NCI-H1930 (cell line): Measurements from ENCODE around the gene NLRP1.

Source experiments
- DNase-seq, 2 experiments: peaks; one replicate each; lab custom pipeline; 2025; lab: John Stamatoyannopoulos, UW

The NLRP1 gene

GRCh38 chr17:5557485-5557884 lies 26.8 kb downstream of the NLRP1 start:
- DNase-seq: no peak

- DNase-seq: no peak
These were observed 29.1 kb downstream of the NLRP1 start for GRCh38 chr17:5555254-5555653.

DNA sequence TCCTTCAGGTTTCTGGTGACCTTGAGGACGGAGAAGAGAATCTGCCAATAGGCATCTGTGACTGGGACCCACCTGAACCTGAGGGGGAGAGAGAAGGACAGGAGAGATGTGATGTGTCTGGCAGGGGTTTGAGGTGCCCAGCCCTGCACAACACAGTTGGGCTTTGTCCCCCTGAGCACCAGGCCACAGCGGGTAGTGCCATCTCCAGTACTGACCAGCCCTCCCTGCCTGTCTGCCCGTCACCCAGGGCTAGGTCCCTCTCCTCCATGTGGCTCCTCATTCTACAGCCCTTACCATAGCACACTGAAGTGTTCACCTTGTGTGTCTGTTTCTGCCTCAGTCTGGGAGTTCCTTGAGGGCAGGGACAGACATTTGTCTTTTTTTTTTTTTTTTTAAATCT lies 30.8 kb downstream of the NLRP1 start:
- DNase-seq: no peak

DNA sequence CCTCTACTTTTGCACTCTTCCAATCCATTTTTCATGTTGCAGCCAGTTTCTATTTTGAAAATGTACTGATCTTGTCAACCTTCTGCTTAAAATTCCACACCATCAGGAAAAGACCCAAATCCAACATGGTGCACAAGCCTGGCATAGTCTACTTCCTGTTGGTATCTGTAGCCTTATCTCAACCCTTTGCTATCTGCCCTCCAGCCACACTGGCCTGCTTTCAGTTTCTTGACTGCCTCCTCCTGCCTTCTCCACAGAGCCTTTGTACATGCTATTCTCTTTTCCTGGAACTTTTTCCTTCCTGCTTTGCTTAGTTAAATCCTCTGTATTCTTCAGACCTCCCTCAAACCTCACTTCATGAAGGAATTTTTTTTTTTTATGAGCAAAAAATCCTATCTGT lies 31.5 kb downstream of the NLRP1 start:
- DNase-seq: no peak

GRCh38 chr17:5545051-5545987 lies 39.0 kb downstream of the NLRP1 start:
- no peak for DNase-seq

DNA sequence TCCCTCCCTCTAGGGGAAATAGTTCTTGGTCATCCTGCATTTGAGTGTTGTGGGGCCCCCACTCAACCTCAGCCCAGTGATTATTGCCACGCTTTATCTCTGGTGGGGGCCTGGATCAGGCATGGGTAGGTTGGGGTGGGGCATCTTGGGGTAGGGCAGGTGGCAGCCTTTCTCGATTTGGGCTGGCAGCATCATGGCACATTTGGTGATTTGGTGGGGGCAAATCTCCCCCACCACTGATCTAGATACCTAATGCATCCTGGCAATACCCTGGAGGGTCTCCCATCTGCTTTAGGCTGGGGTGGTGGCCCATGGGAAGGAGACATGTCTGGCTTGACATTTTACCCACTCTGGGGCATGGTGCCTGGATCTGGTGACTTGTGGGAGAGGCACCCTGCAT lies 40.2 kb downstream of the NLRP1 start:
- DNase-seq: no peak

DNA sequence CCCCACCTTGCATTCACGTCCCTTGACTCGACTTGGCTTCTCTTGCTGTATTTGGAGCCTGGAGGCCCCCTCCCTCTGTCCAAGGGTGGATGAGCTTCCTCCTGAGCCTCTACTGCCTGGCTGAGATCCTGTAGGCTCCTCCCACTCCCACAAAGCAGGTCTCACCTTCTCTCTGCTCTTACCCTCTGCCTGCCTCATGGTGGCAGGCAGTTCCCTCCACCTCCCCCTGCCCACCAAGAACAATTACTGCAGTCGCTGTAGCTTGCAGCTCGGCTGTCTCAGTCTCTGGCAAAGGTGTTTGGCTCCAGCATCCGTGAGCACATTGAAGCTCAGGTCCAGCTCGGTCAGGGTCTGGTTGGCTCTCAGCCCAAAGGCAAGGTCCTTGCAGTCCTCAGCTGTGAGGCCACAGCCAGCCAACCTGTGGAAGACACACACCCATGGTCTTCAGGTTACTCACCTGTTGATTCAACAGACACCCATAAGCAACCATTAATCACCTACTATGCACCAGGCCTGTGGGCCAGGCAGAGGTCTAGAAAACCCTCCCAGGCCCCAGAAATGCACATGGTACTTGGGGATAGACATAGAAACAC lies 42.6 kb downstream of the NLRP1 start:
- no peak for DNase-seq

- no peak for DNase-seq
These were observed 44.0 kb downstream of the NLRP1 start for GRCh38 chr17:5540321-5540720.

DNA sequence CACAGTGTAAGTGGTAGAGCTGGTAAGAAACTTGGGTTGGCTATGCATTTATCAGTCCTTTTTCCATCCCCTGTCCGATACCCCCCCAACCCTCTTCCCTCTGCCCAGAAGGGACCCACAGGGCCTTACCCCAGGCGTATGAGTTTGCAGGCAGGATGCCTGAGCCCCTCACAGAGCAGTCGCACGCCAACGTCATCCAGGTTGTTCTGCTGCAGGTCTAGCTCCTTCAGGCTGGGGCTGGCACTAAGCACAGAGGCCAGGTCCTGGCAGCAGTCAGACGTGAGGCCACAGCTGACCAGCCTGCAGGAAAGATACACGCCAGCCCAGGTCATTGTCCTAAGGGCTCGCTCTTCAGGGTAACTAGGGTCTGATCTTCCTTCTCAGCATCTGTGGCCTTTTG lies 45.0 kb downstream of the NLRP1 start:
- no peak for DNase-seq

DNA sequence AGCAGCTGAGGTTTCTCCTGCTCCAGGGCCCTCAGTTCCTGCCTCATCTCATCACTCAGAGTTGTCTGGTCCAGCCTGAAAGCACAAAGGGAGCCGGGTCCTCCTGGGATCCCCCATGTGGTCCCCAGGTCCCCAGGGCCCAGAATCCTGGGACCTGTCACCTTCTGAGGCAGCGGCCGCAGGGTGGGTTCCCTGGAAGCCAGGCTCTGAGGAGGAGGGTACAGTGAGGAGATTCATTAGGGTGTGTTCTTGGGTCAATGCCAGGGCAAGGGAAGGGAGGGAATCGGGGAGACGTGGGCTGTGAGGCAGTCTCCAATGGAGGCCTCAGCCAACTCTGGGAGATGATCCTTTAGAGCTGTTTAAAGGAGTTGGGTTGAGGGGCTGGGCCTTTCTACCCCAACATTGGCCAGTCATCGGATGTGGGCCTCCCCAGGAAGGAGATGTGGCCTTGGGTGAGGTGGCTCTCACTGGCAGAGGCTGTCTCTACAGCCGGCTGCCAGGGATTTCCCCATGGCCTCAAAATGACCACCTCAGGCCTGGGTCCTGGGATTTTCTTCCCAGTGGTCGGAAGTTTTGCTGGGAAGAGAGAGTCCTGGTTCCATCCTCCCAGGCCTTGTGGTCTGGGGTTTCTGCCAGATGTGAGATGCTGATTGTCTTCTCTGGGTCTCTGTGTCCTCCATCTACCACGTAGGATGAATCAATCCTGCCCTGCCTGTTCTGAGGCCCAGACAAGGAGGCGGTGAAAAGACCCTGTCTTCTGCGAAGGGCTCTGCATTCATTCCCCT lies 47.3 kb downstream of the NLRP1 start:
- no peak for DNase-seq

- DNase-seq: no peak
These were observed 48.9 kb downstream of the NLRP1 start for GRCh38 chr17:5535436-5535835.

DNA sequence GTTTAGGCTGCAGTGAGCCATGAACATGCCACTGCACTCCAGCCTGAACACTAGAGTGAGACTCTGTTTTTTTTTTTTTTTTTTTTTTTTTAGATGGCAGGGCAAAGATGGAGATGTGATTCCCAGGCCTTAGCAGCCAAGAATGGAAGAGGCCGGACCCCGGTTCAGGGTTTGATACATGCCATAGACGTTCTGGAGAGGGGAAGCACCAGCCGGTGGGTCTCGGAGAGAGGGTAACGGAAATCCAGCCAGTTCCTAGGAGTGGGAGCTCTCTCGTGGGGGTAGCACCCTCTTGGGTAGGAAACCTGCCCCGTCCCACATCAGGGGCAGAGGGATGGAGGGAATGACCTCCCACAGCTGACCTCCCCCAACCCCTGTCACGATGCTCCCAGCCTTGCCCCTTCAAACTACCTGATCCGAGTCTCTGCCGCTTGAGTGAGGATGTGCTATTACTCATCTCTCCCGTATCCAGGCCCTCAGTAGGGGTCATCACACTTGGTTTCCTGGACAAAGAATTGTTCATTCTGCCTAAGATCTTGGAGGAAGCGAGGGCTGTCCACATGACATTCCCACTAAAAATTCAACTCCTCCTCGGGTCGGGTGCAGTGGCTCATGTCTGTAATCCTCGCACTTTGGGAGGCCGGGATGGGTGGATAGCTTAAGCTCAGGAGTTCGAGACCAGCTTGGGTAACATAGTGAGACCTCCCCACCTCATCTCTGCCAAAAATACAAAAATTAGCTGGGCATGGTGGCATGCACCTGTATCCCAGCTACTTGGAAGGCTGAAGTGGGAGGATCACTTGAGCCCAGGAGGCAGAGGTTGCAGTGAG lies 50.6 kb downstream of the NLRP1 start:
- DNase-seq: no peak

DNA sequence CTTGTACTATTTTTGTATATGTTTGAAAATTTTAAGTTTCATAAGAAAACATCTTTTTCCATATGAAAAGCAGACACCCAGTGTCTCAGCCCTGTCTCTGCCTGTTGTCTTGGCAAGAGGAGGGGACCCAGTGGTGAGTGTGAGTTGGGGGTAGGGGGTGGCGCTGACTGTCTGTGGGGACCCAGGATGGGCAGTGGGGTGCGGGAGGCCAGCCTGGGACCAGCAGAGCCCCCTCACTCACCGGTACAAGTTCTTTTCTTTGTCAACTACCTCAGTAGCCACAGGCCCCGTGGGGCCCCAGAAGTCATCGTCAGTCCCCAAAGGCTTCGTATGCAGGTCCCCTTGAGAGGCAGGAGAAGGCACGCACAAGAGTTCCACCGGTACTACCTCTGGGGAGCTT lies 51.7 kb downstream of the NLRP1 start:
- no peak for DNase-seq

DNA sequence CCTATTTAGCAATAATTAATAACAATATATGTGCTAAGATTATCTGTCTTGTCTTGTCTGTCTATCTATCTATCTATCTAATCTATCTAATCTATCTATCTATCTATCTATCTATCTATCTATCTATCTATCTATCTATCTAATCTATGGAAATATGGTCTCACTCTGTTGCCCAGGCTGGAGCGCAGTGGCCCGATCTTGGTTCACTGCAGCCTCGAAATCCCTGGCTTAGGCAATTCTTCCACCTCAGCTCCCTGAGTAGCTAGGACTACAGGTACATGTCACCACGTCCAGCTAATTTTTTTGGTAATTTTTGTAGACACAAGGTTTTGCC lies 53.3 kb downstream of the NLRP1 start:
- no peak for DNase-seq

DNA sequence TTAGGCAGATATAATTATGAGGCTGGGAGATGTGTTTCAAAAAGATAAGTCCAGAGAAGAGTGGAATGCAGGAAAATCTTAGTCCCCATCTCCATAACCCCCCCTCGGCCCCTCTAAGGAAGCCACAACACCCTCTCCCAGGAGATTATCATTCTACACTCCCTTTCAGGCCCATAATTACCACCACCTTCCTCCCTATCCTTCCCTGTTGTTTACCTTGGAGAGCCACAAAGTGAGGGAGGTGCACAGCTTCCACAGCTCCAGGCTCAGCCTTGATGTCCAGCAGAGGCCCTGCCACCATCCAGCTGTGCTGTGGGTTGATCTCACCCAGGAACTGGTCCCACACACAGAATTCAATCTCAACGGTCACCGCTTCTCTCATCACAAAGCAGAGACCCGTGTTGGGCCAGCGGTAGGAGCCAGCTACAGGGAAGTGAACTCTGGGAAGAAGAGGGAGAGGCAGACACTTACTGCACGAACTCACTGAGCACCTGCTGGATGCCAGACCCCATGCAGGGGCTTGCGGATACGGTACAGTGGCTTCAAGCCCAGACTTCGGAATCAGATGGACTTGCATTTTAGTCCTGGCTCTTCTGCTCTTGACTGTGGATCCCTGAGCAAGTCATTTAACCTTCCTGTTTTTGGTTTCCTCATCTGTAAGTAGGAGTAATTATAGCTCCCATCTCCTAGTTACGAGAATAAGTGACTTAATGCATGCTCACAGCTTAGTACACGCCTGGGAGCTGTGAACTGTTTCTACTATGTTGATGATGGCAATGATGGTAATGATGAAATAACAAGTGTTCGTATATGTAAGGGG lies 53.8 kb downstream of the NLRP1 start:
- DNase-seq: no peak

GRCh38 chr17:5527601-5528250 lies 56.6 kb downstream of the NLRP1 start:
- DNase-seq: no peak

DNA sequence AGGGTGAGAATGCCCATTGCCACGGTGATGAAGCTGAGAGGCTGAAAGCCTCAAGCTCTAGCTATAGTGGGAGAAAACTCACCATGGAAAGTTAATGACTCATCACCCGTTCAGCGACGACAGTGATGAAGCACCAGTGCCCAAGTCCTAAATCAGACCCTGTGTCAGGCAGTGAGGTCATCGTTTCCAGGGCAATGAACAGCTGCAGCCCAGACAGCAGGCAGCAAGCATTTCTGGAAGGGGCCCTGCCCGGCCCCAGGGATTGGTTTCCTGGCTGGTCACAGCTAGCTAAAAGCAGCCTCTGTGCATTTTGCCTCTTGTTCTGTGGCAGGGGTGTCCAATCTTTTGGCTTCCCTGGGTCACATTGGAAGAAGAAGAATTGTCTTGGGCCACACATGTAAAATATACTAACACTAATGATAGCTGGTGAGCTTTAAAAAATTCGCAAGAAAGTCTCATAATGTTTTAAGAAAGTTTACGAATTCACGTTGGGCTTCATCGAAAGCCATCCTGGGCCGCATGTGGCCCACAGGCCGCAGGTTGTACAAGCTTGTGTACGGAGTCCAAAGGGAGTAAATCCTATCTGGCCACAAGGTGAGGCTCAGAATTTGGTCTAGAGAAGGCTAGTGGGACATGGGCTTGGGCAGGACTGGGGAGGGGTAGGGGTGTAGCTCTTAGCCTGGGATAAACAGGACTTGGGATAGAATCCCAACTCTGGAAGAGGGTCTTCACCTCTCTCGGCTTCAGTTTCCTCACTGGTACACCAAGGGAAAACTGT lies 57.3 kb downstream of the NLRP1 start:
- DNase-seq: no peak

- DNase-seq: no peak
These were observed 61.1 kb downstream of the NLRP1 start for GRCh38 chr17:5523249-5523648.

DNA sequence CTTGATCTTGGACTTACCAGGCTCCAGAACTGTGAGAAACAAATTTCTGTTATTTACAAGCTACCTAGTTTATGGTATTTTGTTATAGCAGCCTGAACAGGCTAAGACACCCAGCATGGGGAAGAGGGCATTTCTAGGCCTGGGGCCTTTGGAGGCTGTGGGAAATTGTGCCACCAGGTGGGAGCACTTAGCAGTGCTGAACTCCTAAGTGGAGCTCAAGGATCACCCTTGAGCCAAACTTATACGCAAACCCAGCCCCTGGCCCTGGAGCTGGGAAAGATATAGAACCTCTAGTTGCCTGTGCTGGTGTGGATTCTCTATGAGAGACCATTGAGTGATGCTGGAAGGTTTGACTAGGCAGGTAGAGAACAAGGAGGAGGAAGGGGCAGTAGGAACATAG lies 61.8 kb downstream of the NLRP1 start:
- no peak for DNase-seq
